ENCODE measurements around the gene TENM4.

TENM4 gene

DNA sequence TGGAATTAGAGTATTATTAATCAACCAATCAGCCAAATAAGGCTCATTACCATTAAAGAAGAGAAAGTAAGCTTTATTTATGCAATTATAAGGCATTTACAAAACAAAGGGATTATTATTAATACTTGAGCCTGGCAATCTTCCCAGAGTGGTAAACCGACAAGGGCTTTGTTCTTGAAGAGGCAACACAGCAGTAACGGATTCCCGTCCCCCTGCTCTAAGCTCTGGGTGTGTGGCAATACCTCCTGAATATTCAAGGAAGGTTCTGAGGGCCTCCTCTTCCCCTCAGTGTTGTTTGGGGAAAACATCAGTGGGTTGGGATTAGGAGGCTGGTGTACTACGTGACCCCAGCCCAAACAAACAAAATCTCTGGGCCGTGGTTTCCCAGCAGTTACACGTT lies 176.5 kb downstream of the TENM4 start:
- no peak overlapping the region for H3K4me3 ChIP-seq (ENCODE audit: low read length in 2 of 2)
- H3K4me1 ChIP-seq (ENCODE audit: control insufficient read depth in 2 of 2, insufficient read depth in 2 of 2, low read length in 2 of 2): peaks cover 0 to 3% of the 10 kb centered on the region in 2 donors
- no peaks in the 10 kb centered on the region for H3K9me3 ChIP-seq (ENCODE audit: control insufficient read depth in 2 of 2, low read length in 2 of 2)
- H3K27ac ChIP-seq (ENCODE audit: low read depth in 2 of 2, low read length in 2 of 2): no peak overlapping the region
- H3K9ac ChIP-seq (ENCODE audit: low read depth in 1 of 2, low read length in 2 of 2): no peak overlapping the region
- no peaks in the 10 kb centered on the region for H3K27me3 ChIP-seq (ENCODE audit: control insufficient read depth in 2 of 2, insufficient read depth in 2 of 2, low read length in 2 of 2)
- H3K36me3 ChIP-seq (ENCODE audit: control insufficient read depth in 2 of 2, insufficient read depth in 2 of 2, low read length in 2 of 2): no peaks in the 10 kb centered on the region

DNA sequence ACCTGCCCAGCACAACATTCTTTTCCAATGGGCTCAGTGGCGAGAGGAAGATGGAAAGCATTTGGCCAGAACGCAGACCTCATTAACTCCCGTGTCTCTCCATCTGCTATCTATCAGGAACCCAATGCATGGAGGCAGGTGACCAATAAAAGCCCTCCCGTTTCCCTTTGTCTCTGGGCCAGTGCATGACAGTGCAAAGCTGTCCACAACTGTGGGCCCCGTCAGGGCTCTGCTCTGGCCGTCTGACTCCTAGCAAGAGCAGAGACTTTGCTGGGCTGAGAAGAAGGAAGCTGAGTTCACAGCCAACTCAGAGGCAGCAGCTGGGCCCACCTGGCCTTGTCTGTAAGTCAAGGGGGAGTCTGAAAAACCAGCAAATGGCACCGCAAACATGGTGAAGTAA lies 177.8 kb downstream of the TENM4 start:
- Histone ChIP-seq H3K9me3 (ENCODE audit: control insufficient read depth in 2 of 2, low read length in 2 of 2) (no peaks in the 10 kb centered on the region), H3K4me1 (ENCODE audit: control insufficient read depth in 2 of 2, insufficient read depth in 2 of 2, low read length in 2 of 2) (peaks cover 0 to 3% of the 10 kb centered on the region in 2 donors), H3K27ac (ENCODE audit: low read depth in 2 of 2, low read length in 2 of 2) (no peak overlapping the region), H3K27me3 (ENCODE audit: control insufficient read depth in 2 of 2, insufficient read depth in 2 of 2, low read length in 2 of 2) (no peaks in the 10 kb centered on the region), H3K36me3 (ENCODE audit: control insufficient read depth in 2 of 2, insufficient read depth in 2 of 2, low read length in 2 of 2) (no peaks in the 10 kb centered on the region), H3K9ac (ENCODE audit: low read depth in 1 of 2, low read length in 2 of 2) (no peak overlapping the region), H3K4me3 (ENCODE audit: low read length in 2 of 2) (no peak overlapping the region)

DNA sequence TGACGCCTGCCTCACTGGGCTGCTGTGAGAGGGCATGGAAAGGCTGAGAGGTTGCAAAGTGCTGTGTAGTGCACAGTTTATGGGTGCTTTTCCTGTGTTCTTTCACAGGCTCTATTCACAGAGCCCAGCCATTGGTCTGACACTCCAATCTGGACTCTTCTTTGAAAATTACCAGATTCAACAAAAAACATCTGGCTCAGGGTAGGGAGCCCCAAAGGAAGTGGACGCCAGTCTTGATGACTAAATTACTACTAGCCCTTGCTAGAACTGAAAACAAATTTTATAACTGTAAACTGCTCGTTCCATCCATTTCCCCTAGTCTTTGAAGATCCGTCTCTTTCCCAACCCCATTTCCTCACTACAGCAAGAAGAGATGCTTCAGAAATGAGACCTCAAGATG lies 178.6 kb downstream of the TENM4 start:
- H3K9me3 ChIP-seq (ENCODE audit: control insufficient read depth in 2 of 2, low read length in 2 of 2): no peaks in the 10 kb centered on the region
- H3K27ac ChIP-seq (ENCODE audit: low read depth in 2 of 2, low read length in 2 of 2): no peak overlapping the region
- no peaks in the 10 kb centered on the region for H3K36me3 ChIP-seq (ENCODE audit: control insufficient read depth in 2 of 2, insufficient read depth in 2 of 2, low read length in 2 of 2)
- peaks cover 0 to 3% of the 10 kb centered on the region in 2 donors for H3K4me1 ChIP-seq (ENCODE audit: control insufficient read depth in 2 of 2, insufficient read depth in 2 of 2, low read length in 2 of 2)
- H3K4me3 ChIP-seq (ENCODE audit: low read length in 2 of 2): no peak overlapping the region
- no peaks in the 10 kb centered on the region for H3K27me3 ChIP-seq (ENCODE audit: control insufficient read depth in 2 of 2, insufficient read depth in 2 of 2, low read length in 2 of 2)
- H3K9ac ChIP-seq (ENCODE audit: low read depth in 1 of 2, low read length in 2 of 2): no peak overlapping the region

DNA sequence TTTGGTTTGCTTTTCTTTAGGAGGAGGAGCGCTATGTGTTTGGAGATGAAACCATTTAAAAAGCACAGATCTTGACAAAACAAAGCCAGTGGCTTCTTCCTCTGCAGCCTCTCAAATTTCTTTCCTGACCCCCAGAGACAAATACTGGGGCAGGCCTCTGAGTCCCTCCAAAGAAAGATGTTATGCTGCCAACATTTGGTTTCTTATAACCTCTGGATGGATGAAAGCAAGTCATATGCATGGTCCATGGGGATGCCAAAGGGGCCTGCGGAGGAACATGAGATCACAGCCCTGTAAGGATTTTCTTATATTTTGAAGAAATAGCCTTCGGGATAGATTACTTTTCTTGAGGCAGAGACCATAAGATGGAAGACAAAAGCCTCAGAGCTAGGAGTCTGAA lies 179.1 kb downstream of the TENM4 start:
- Histone ChIP-seq H3K36me3 (ENCODE audit: control insufficient read depth in 2 of 2, insufficient read depth in 2 of 2, low read length in 2 of 2) (no peaks in the 10 kb centered on the region), H3K27ac (ENCODE audit: low read depth in 2 of 2, low read length in 2 of 2) (no peak overlapping the region), H3K9ac (ENCODE audit: low read depth in 1 of 2, low read length in 2 of 2) (no peak overlapping the region), H3K4me3 (ENCODE audit: low read length in 2 of 2) (no peak overlapping the region), H3K27me3 (ENCODE audit: control insufficient read depth in 2 of 2, insufficient read depth in 2 of 2, low read length in 2 of 2) (no peaks in the 10 kb centered on the region), H3K4me1 (ENCODE audit: control insufficient read depth in 2 of 2, insufficient read depth in 2 of 2, low read length in 2 of 2) (peaks cover 0 to 3% of the 10 kb centered on the region in 2 donors), H3K9me3 (ENCODE audit: control insufficient read depth in 2 of 2, low read length in 2 of 2) (no peaks in the 10 kb centered on the region)

DNA sequence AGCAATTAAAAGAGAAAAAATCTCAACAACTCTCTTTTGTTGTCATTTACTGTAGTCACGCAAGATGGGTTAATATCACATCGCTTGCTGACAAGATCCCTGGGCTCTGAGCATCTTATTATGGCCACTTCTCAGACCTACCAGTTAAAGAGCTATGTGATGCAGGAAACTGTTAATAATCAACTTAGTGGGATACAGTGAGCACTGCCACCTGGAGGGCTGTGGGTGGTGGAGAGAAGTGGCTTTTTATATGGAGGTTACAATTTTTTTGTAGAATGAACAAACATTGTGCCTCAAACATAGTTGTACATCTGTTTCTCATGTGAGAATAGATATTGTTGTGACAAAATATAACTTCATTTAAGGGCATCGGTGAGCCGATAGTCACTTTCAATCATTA lies 181.0 kb downstream of the TENM4 start:
- H3K36me3 ChIP-seq (ENCODE audit: control insufficient read depth in 2 of 2, insufficient read depth in 2 of 2, low read length in 2 of 2): no peaks in the 10 kb centered on the region
- H3K9me3 ChIP-seq (ENCODE audit: control insufficient read depth in 2 of 2, low read length in 2 of 2): no peaks in the 10 kb centered on the region
- no peak overlapping the region for H3K27ac ChIP-seq (ENCODE audit: low read depth in 2 of 2, low read length in 2 of 2)
- no peak overlapping the region for H3K4me3 ChIP-seq (ENCODE audit: low read length in 2 of 2)
- no peak overlapping the region for H3K9ac ChIP-seq (ENCODE audit: low read depth in 1 of 2, low read length in 2 of 2)
- no peaks in the 10 kb centered on the region for H3K4me1 ChIP-seq (ENCODE audit: control insufficient read depth in 2 of 2, insufficient read depth in 2 of 2, low read length in 2 of 2)
- H3K27me3 ChIP-seq (ENCODE audit: control insufficient read depth in 2 of 2, insufficient read depth in 2 of 2, low read length in 2 of 2): no peaks in the 10 kb centered on the region

DNA sequence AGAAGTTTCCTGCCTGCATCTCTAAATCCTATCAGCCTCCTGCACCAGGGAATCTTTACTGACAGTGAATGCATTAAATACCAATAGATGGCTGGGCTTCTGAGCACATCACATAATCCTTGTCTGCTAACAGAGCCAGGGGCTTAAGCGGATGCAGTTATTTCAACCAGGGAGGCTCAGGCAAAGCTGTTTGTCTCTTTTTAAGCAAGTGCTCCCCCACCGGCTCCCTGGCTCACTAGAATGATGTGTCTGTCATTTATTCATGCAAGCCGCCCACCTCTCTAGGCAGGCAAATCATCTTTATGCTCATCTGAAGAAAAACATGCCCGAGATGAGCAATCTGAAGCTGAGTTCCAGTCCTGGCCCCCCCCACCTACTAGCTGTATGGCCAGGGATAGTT lies 182.3 kb downstream of the TENM4 start:
- no peaks in the 10 kb centered on the region for H3K36me3 ChIP-seq (ENCODE audit: control insufficient read depth in 2 of 2, insufficient read depth in 2 of 2, low read length in 2 of 2)
- no peak overlapping the region for H3K27ac ChIP-seq (ENCODE audit: low read depth in 2 of 2, low read length in 2 of 2)
- H3K4me3 ChIP-seq (ENCODE audit: low read length in 2 of 2): no peak overlapping the region
- no peaks in the 10 kb centered on the region for H3K4me1 ChIP-seq (ENCODE audit: control insufficient read depth in 2 of 2, insufficient read depth in 2 of 2, low read length in 2 of 2)
- no peaks in the 10 kb centered on the region for H3K9me3 ChIP-seq (ENCODE audit: control insufficient read depth in 2 of 2, low read length in 2 of 2)
- no peak overlapping the region for H3K9ac ChIP-seq (ENCODE audit: low read depth in 1 of 2, low read length in 2 of 2)
- no peaks in the 10 kb centered on the region for H3K27me3 ChIP-seq (ENCODE audit: control insufficient read depth in 2 of 2, insufficient read depth in 2 of 2, low read length in 2 of 2)

DNA sequence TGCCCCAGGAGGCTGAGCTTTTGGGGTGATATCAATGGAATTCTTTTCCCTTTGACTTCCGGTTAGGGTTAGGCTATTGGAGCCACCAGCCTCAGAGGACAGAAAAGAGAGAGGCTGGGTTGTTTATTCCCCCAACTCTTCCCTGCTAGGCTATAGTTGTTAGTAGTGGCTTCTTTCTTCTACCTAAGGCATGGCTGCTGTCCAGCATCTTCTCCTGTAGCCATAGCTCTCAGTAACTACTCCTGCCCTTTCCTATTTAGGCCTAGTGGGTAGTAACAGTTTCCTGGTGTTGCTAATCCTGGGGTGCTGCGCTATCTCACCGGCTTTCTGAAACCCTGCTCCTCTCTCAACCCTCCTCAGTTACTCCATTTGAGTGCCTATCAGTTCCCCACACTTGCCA lies 184.9 kb downstream of the TENM4 start:
- Histone ChIP-seq H3K4me3 (ENCODE audit: low read length in 2 of 2) (no peak overlapping the region), H3K4me1 (ENCODE audit: control insufficient read depth in 2 of 2, insufficient read depth in 2 of 2, low read length in 2 of 2) (no peaks in the 10 kb centered on the region), H3K9ac (ENCODE audit: low read depth in 1 of 2, low read length in 2 of 2) (no peak overlapping the region), H3K27me3 (ENCODE audit: control insufficient read depth in 2 of 2, insufficient read depth in 2 of 2, low read length in 2 of 2) (no peaks in the 10 kb centered on the region), H3K36me3 (ENCODE audit: control insufficient read depth in 2 of 2, insufficient read depth in 2 of 2, low read length in 2 of 2) (no peaks in the 10 kb centered on the region), H3K9me3 (ENCODE audit: control insufficient read depth in 2 of 2, low read length in 2 of 2) (no peaks in the 10 kb centered on the region), H3K27ac (ENCODE audit: low read depth in 2 of 2, low read length in 2 of 2) (no peak overlapping the region)

DNA sequence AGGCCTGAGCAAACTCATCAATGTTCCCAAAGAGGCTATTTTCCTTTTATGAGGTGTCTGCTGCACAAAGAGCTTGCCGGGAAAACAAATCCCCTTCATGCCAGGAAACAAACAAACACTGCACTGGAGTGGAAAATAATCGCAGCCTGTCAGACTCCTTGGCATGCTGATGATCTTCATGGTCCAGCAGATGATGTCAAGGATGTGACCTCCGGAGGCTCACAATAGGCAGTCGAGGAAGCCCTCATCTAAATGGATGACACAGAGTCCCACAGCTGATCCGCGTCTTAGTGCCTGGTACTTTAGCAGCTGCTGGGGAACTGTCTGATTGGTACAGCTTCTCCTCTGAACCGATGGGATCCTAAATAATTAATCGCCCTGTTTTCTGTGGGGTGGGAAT lies 187.6 kb downstream of the TENM4 start:
- H3K27ac ChIP-seq (ENCODE audit: low read depth in 2 of 2, low read length in 2 of 2): no peak overlapping the region
- no peaks in the 10 kb centered on the region for H3K9me3 ChIP-seq (ENCODE audit: control insufficient read depth in 2 of 2, low read length in 2 of 2)
- H3K36me3 ChIP-seq (ENCODE audit: control insufficient read depth in 2 of 2, insufficient read depth in 2 of 2, low read length in 2 of 2): no peaks in the 10 kb centered on the region
- no peak overlapping the region for H3K4me3 ChIP-seq (ENCODE audit: low read length in 2 of 2)
- no peaks in the 10 kb centered on the region for H3K27me3 ChIP-seq (ENCODE audit: control insufficient read depth in 2 of 2, insufficient read depth in 2 of 2, low read length in 2 of 2)
- H3K4me1 ChIP-seq (ENCODE audit: control insufficient read depth in 2 of 2, insufficient read depth in 2 of 2, low read length in 2 of 2): no peaks in the 10 kb centered on the region
- H3K9ac ChIP-seq (ENCODE audit: low read depth in 1 of 2, low read length in 2 of 2): no peak overlapping the region

DNA sequence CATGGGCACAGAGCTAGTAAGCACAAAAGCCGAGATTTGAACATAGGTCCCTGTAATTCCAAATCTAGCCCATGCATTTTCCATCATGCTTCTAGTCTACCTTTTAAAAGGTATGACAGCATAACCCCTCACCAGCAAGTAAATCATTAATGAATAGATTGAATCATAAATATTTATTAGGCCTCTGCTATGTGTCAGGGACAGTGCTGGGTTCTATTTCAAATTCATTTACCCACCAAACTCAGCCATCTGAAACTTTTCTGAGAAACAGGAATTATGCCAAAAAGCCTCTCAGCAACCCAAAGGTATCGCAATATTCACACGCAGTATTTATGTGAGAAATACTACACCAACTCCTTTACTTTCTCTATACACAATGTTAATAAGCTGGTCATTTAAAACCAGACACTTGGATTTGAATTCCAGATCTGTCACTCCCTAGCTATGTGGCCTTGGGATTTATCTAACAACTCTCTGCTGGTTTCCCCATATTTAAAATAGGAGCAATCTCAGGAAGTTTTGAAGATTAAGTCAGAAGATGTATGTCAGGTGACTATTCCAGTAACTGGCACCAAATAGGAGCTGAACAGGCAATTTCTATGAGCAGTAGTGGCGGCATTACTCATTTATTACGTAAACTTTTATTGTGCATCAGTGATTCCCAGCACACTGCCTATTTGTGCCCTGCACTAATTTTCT lies 191.4 kb downstream of the TENM4 start:
- no peaks in the 10 kb centered on the region for H3K27me3 ChIP-seq (ENCODE audit: control insufficient read depth in 2 of 2, insufficient read depth in 2 of 2, low read length in 2 of 2)
- H3K9ac ChIP-seq (ENCODE audit: low read depth in 1 of 2, low read length in 2 of 2): no peak overlapping the region
- H3K36me3 ChIP-seq (ENCODE audit: control insufficient read depth in 2 of 2, insufficient read depth in 2 of 2, low read length in 2 of 2): no peaks in the 10 kb centered on the region
- no peak overlapping the region for H3K27ac ChIP-seq (ENCODE audit: low read depth in 2 of 2, low read length in 2 of 2)
- H3K9me3 ChIP-seq (ENCODE audit: control insufficient read depth in 2 of 2, low read length in 2 of 2): no peaks in the 10 kb centered on the region
- no peaks in the 10 kb centered on the region for H3K4me1 ChIP-seq (ENCODE audit: control insufficient read depth in 2 of 2, insufficient read depth in 2 of 2, low read length in 2 of 2)
- no peak overlapping the region for H3K4me3 ChIP-seq (ENCODE audit: low read length in 2 of 2)

DNA sequence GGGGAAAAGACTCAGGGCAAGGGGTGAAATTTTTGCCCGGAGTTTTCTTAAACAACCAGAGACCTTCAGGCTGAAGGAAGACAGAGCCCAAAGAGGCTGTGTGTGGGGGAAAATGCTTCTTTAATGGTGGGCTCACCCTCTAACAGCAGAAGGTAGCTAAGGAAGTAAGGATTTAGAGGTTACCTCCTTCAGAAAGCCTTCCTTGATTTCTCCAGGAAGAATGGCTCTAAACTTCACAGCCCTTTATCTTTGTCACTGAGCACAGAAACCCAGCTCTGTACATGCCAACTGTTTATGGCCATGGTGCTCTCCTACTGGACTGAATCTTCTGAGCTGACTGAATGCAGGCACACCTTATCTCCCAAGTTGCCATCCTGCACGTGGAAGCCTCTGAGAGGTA lies 196.0 kb downstream of the TENM4 start:
- H3K27ac ChIP-seq (ENCODE audit: low read depth in 2 of 2, low read length in 2 of 2): no peak overlapping the region

More for the DNA sequence above, 196.0 kb downstream of the TENM4 start:
- Histone ChIP-seq H3K4me3 (ENCODE audit: low read length in 2 of 2) (no peak overlapping the region), H3K27me3 (ENCODE audit: control insufficient read depth in 2 of 2, insufficient read depth in 2 of 2, low read length in 2 of 2) (no peaks in the 10 kb centered on the region), H3K9me3 (ENCODE audit: control insufficient read depth in 2 of 2, low read length in 2 of 2) (no peaks in the 10 kb centered on the region), H3K36me3 (ENCODE audit: control insufficient read depth in 2 of 2, insufficient read depth in 2 of 2, low read length in 2 of 2) (no peaks in the 10 kb centered on the region), H3K9ac (ENCODE audit: low read depth in 1 of 2, low read length in 2 of 2) (no peak overlapping the region), H3K4me1 (ENCODE audit: control insufficient read depth in 2 of 2, insufficient read depth in 2 of 2, low read length in 2 of 2) (no peaks in the 10 kb centered on the region)

All from mucosa of rectum (tissue), 2 donors.